ENCODE results near the gene HMHB1. TPM values are rescaled to one million over a fixed set of nuclear protein-coding genes. Genes with fewer than 3 reads are reported as not detected.

HMHB1 gene
- total RNA-seq (2022; extraction: Qiagen RNA extraction), result not detected in 5 replicates

GRCh38 chr5:143812085-143812705 is at the start of gene HMHB1:
HMHB1 (plus strand) TSS chr5:143812161.

Measured in A549 treated with CORT108297 at 1 μM for 4 hours (cell line).